IPS-11a (cell line): ENCODE measurements around the gene ZNF74.
"Not testable (repeated sequence)": the region's sequence is repeated elsewhere in the genome, so short reads cannot be mapped to it uniquely, and the experiment has no call there.

ENCODE experiments used
- H3K4me3 ChIP-seq: one replicate; pipeline ENCODE4 v1.5.1; 2013; ENCODE audit warnings: low read depth, low read length, control low read depth

The ZNF74 gene

GRCh38 chr22:20400606-20401375 lies 6.8 kb downstream of the ZNF74 start:
- no peak overlapping the region for H3K4me3 ChIP-seq

- H3K4me3 ChIP-seq: no peak overlapping the region
These were observed 7.5 kb downstream of the ZNF74 start for GRCh38 chr22:20401376-20402014.

GRCh38 chr22:20402960-20403778 lies 9.2 kb downstream of the ZNF74 start:
- H3K4me3 ChIP-seq: no peak overlapping the region

- H3K4me3 ChIP-seq: no peak overlapping the region
These were observed 9.8 kb downstream of the ZNF74 start for GRCh38 chr22:20403779-20404140.

- no peak overlapping the region for H3K4me3 ChIP-seq
These were observed 10.9 kb downstream of the ZNF74 start for GRCh38 chr22:20404881-20405280.

GRCh38 chr22:20405291-20405930 lies 11.5 kb downstream of the ZNF74 start:
- no peak overlapping the region for H3K4me3 ChIP-seq

- no peak overlapping the region for H3K4me3 ChIP-seq
These were observed 12.2 kb downstream of the ZNF74 start for GRCh38 chr22:20405931-20406685.

GRCh38 chr22:20406686-20407408 lies 12.9 kb downstream of the ZNF74 start:
- H3K4me3 ChIP-seq: no peak overlapping the region

GRCh38 chr22:20407829-20408228 lies 13.9 kb downstream of the ZNF74 start:
- H3K4me3 ChIP-seq: no peak overlapping the region

- H3K4me3 ChIP-seq: no peak overlapping the region
These were observed 14.9 kb downstream of the ZNF74 start for GRCh38 chr22:20408891-20409290.

GRCh38 chr22:20409385-20409784 lies 15.4 kb downstream of the ZNF74 start:
- H3K4me3 ChIP-seq: not testable (repeated sequence)

GRCh38 chr22:20412474-20413216 lies 18.7 kb downstream of the ZNF74 start:
- no peak overlapping the region for H3K4me3 ChIP-seq

- H3K4me3 ChIP-seq: no peak overlapping the region
These were observed 19.5 kb downstream of the ZNF74 start for GRCh38 chr22:20413217-20414058.

- H3K4me3 ChIP-seq: no peak overlapping the region
These were observed 20.1 kb downstream of the ZNF74 start for GRCh38 chr22:20414059-20414440.

GRCh38 chr22:20414450-20414849 lies 20.5 kb downstream of the ZNF74 start:
- no peak overlapping the region for H3K4me3 ChIP-seq

GRCh38 chr22:20415241-20415640 lies 21.3 kb downstream of the ZNF74 start:
- not testable (repeated sequence) for H3K4me3 ChIP-seq

- not testable (repeated sequence) for H3K4me3 ChIP-seq
These were observed 21.7 kb downstream of the ZNF74 start for GRCh38 chr22:20415699-20416098.

GRCh38 chr22:20418211-20418788 lies 24.3 kb downstream of the ZNF74 start:
- peak overlapping the region; percentile 14 for H3K4me3 ChIP-seq
